GM21447 (cell line): ENCODE measurements around the gene PPP1R27.

ENCODE experiments used
- ATAC-seq: cut with Tn5 transposase; IDR thresholded peaks from one replicate; pipeline ENCODE4 v1.9.1; 2021; ENCODE audit not compliant: unreplicated experiment

The PPP1R27 gene

GRCh38 chr17:81822996-81823819 lies 11.6 kb downstream of the PPP1R27 start:
- ATAC-seq, result no peak

DNA sequence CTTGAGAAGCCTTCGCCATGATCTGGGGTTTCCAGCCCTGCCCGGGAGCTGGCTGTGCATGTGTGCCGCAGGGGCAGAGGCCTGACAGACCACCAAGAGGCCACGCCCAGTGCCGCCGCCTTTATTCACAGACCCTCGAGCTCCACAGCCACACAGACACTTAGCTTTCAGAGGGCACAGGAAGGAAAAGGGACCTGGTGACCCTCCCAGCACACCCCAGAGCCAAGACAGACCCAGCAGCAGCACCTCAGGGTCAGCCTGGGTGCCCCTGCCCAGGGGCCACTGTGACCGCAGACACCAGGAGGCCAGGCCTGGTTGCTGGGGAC lies 12.6 kb downstream of the PPP1R27 start:
- ATAC-seq, result no peak

DNA sequence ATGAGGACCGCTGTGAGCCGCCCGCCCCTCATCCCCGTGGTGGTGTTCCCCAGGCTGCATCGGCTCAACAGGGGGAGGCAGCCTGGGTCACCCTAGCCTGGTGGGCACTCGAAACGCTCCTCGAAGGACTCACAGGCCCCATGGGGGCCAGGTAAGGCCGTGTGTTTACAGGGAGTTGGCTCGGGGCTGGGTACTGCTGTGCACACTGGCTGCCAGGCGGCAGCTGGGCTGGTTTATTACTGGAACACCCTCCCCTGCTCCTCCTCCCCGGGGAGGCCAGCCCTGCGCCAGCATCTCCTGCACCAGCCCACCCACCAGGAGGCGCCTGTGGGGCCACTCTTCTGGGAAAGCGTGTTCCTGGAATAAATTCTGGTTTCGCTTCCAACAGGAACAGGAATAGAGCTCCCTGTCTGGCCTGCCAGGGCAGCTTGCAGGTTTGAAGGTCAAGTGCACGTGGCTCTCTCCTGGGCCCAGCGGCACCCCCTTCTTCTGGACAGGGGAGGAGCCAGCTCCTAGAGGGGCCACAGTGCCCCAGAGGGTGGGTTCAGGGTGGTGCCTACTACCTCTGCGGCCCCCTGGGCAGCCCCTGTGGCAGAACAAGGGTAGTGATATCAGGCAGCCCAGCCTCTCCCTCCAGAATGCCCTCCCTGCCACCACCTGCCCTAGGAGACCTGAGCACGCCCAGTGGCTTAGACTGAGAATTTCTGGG lies 13.1 kb downstream of the PPP1R27 start:
- ATAC-seq, result no peak

GRCh38 chr17:81821147-81821546 lies 13.7 kb downstream of the PPP1R27 start:
- no peak for ATAC-seq

DNA sequence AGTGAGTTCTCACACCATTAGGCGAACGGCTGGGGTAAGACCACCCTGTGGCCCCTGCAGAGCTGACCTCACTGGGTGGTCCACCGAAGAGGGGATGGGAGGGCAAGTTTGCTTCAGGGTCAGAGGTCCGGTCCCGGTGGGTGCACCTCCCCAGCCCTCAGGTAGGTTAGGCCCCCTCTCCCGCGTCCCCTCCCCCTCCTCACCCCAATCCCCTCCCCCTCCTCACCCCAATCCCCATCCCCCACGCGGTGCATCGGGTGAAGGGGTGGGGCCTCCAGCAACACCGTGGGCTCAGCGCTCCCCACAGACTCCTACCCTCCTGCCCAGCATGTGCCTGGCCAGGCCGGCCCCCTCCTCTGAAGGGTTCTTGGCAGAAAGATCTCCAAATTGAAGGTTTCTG lies 15.1 kb downstream of the PPP1R27 start:
- no peak for ATAC-seq

GRCh38 chr17:81817758-81818147 lies 17.1 kb downstream of the PPP1R27 start:
- ATAC-seq, result no peak

DNA sequence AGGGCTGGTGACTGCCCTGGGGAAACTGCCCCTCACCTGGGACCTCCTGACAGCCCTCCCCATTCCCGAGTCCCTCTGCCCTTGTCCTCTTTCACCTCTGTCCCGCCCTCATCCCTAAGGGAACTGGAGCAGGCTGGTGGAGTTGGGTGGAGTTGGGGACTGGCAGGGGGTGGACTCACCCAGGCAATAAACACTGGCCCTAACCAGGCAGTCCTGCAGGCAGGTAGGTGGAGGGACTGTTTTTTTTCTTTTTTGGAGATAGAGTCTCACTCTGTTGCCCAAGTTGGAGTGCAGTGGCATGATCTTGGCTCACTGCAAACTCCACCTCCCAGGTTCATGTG lies 19.2 kb downstream of the PPP1R27 start:
- no peak for ATAC-seq

- no peak for ATAC-seq
Observed at GRCh38 chr17:81814748-81815645, 19.9 kb downstream of the PPP1R27 start.

- no peak for ATAC-seq
Observed at GRCh38 chr17:81813861-81814683, 20.8 kb downstream of the PPP1R27 start.

DNA sequence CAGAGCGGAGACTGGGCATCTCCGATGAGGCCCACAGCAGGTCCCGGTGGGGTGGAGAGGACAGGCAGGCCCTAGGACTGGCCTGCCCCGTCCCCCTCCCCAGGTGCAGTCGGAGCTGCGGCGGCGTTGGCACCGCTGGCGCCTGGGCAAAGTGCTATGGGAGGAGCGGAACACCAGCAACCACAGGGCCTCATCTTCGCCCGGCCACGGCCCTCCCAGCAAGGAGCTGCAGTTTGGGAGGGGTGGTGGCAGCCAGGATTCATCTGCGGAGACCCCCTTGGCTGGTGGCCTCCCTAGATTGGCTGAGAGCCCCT lies 21.5 kb downstream of the PPP1R27 start:
- no peak for ATAC-seq

DNA sequence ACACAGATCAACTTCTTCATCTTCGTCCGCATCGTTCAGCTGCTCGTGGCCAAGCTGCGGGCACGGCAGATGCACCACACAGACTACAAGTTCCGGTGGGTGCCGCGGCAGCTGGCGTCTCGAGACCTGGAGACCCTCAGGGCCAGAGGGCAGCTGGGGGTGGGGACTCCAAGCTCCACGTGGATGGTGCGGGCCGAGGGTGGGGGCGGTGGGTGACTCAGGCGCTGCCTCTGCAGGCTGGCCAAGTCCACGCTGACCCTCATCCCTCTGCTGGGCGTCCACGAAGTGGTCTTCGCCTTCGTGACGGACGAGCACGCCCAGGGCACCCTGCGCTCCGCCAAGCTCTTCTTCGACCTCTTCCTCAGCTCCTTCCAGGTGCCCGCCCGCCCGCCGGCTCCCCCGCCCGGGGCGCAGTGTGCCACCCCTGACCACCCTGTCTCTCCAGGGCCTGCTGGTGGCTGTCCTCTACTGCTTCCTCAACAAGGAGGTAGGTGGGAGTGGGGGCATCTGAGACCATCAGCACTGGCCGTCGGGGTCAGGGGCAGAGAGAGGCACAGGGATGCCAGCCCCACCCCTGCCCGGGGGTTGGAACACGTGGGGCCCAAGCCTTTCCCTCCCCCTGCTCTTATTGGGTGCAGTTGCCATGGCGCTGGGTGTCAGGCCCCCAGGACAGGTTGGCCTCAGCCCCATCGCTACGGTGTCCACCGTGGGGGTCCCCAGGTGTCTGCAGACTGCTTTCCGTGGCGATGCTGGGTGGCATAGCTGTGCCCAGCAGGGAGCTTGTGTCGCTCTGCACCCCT lies 22.1 kb downstream of the PPP1R27 start:
- no peak for ATAC-seq

- no peak for ATAC-seq
Observed at GRCh38 chr17:81811705-81812570, 22.9 kb downstream of the PPP1R27 start.

- ATAC-seq, result no peak
Observed at GRCh38 chr17:81810892-81811704, 23.8 kb downstream of the PPP1R27 start.

GRCh38 chr17:81810476-81810875 lies 24.4 kb downstream of the PPP1R27 start:
- ATAC-seq, result no peak

GRCh38 chr17:81809556-81809998 lies 25.3 kb downstream of the PPP1R27 start:
- ATAC-seq, result no peak

GRCh38 chr17:81808778-81809555 lies 25.9 kb downstream of the PPP1R27 start:
- no peak for ATAC-seq

- ATAC-seq, result no peak
Observed at GRCh38 chr17:81807839-81808238, 27.0 kb downstream of the PPP1R27 start.
